Measurements from ENCODE around the gene SORCS2.

GRCh38 chr4:7616193-7616592 lies 423.9 kb downstream of the SORCS2 start:
- no peak for TF ChIP-seq CTCF (IDR thresholded peaks at IDR 0.05)
- no peak for TF ChIP-seq EZH2 (IDR thresholded peaks at IDR 0.05; ENCODE audit: borderline replicate concordance, insufficient read depth, low read depth, low read length, poor library complexity, severe bottlenecking)
